Liver (tissue), 9 donors: Measurements from ENCODE around the gene ATP11B. TPM values are rescaled to one million over a fixed set of nuclear protein-coding genes. Genes with fewer than 3 reads are reported as not detected.
A peak's percentile ranks its signal among the peaks of the same experiment; 100 is the strongest.

Experiments
- DNase-seq: peaks from one replicate; pipeline ENCODE4 v3.0.0-alpha.2; 2017; ENCODE audit warnings: low spot score
- H3K27ac ChIP-seq, 2 donors: one replicate each; pipeline ENCODE4 v1.7.0; 2013; ENCODE audit warnings: inconsistent platforms in 2 of 2, low read length in 2 of 2, control low read depth in 1 of 2, low read depth in 1 of 2, mild to moderate bottlenecking in 1 of 2
- H3K27me3 ChIP-seq, 4 donors: one replicate each; pipeline versions ENCODE4 v1.6.1 to v1.7.0; 2013; ENCODE audit warnings: low read length in 3 of 4, inconsistent platforms in 1 of 4, mild to moderate bottlenecking in 1 of 4, moderate library complexity in 1 of 4; ENCODE audit not compliant: control insufficient read depth in 4 of 4, insufficient read depth in 4 of 4
- H3K36me3 ChIP-seq, 4 donors: one replicate each; pipeline versions ENCODE4 v1.6.1 to v1.7.0; 2013; ENCODE audit warnings: low read length in 3 of 4, mild to moderate bottlenecking in 3 of 4, low read depth in 1 of 4, moderate library complexity in 1 of 4; ENCODE audit not compliant: control insufficient read depth in 4 of 4, insufficient read depth in 3 of 4
- H3K4me1 ChIP-seq, 4 donors: one replicate each; pipeline versions ENCODE4 v1.6.1 to v1.7.0; 2013; ENCODE audit warnings: low read length in 3 of 4, mild to moderate bottlenecking in 3 of 4, moderate library complexity in 1 of 4; ENCODE audit not compliant: control insufficient read depth in 4 of 4, insufficient read depth in 4 of 4
- H3K4me3 ChIP-seq, 3 donors: one replicate each; pipeline versions ENCODE4 v1.6.1 to v1.7.0; 2013; ENCODE audit warnings: low read length in 3 of 3, control low read depth in 1 of 3, low read depth in 1 of 3, mild to moderate bottlenecking in 1 of 3
- H3K9ac ChIP-seq, 2 donors: one replicate each; pipeline ENCODE4 v1.7.0; 2013; ENCODE audit warnings: low read length in 2 of 2, mild to moderate bottlenecking in 2 of 2, moderate library complexity in 2 of 2, control low read depth in 1 of 2, low read depth in 1 of 2
- H3K9me3 ChIP-seq, 4 donors: one replicate each; pipeline versions ENCODE4 v1.6.1 to v1.7.0; 2013; ENCODE audit warnings: low read length in 3 of 4; ENCODE audit not compliant: control insufficient read depth in 4 of 4
- ATF3 ChIP-seq: IDR thresholded peaks from 2 replicates; pipeline ENCODE4 v1.6.1; 2016; ENCODE audit warnings: antibody characterized with exemption
- CTCF ChIP-seq: fragments of 150-350 bp; IDR thresholded peaks from 2 replicates; pipeline ENCODE4 v1.5.1; 2017; ENCODE audit warnings: improper control_type of control experiment, low read depth, low read length; ENCODE audit not compliant: missing input control
- EGR1 ChIP-seq, 2 donors: IDR thresholded peaks; 2 replicates each; pipeline ENCODE4 v1.6.1; 2016 to 2018; ENCODE audit warnings: antibody characterized with exemption in 2 of 2, low read depth in 2 of 2
- FOXA1 ChIP-seq: IDR thresholded peaks from 2 replicates; pipeline ENCODE4 v1.6.1; 2016; ENCODE audit warnings: antibody characterized with exemption
- FOXA2 ChIP-seq: IDR thresholded peaks from 2 replicates; pipeline ENCODE4 v1.6.1; 2016; ENCODE audit warnings: antibody characterized with exemption
- GABPA ChIP-seq, 2 donors: IDR thresholded peaks in 1 of 2; conservative IDR thresholded peaks in 1 of 2; 2 replicates each; pipeline ENCODE4 v1.6.1; 2016; ENCODE audit warnings: antibody characterized with exemption in 2 of 2, mild to moderate bottlenecking in 1 of 2, moderate library complexity in 1 of 2
- HNF4A ChIP-seq, 2 donors: conservative IDR thresholded peaks; 2 replicates each; pipeline ENCODE4 v1.6.1; 2016; ENCODE audit warnings: antibody characterized with exemption in 2 of 2, mild to moderate bottlenecking in 2 of 2
- JUND ChIP-seq, 2 donors: IDR thresholded peaks; 2 replicates each; pipeline ENCODE4 v1.6.1; 2016; ENCODE audit warnings: antibody characterized with exemption in 2 of 2
- MAX ChIP-seq: IDR thresholded peaks from 2 replicates; pipeline ENCODE4 v1.6.1; 2016; ENCODE audit warnings: antibody characterized with exemption
- NR2F2 ChIP-seq: IDR thresholded peaks from 2 replicates; pipeline ENCODE4 v1.6.1; 2016; ENCODE audit warnings: antibody characterized with exemption
- RAD21 ChIP-seq, 2 donors: IDR thresholded peaks; 2 replicates each; pipeline ENCODE4 v1.6.1; 2016; ENCODE audit warnings: antibody characterized with exemption in 2 of 2, mild to moderate bottlenecking in 2 of 2
- REST ChIP-seq: IDR thresholded peaks from 2 replicates; pipeline ENCODE4 v1.6.1; 2016; ENCODE audit warnings: antibody characterized with exemption, mild to moderate bottlenecking
- RXRA ChIP-seq, 2 donors: IDR thresholded peaks; 2 replicates each; pipeline ENCODE4 v1.6.1; 2017 to 2018; ENCODE audit warnings: antibody characterized with exemption in 2 of 2, mild to moderate bottlenecking in 1 of 2
- SP1 ChIP-seq: IDR thresholded peaks from 2 replicates; pipeline ENCODE4 v1.6.1; 2018; ENCODE audit warnings: antibody characterized with exemption, mild to moderate bottlenecking
- TAF1 ChIP-seq: conservative IDR thresholded peaks from 2 replicates; pipeline ENCODE4 v1.6.1; 2016; ENCODE audit warnings: antibody characterized with exemption, mild to moderate bottlenecking
- YY1 ChIP-seq: IDR thresholded peaks from 2 replicates; pipeline ENCODE4 v1.6.1; 2016; ENCODE audit warnings: antibody characterized with exemption, mild to moderate bottlenecking
- ZBTB33 ChIP-seq: IDR thresholded peaks from 2 replicates; pipeline ENCODE4 v1.6.1; 2016; ENCODE audit warnings: antibody characterized with exemption
- WGBS: extraction: QIAGEN DNeasy Blood & Tissue Kit; methylation state at CpG from one replicate; pipeline ENCODE4 v1.1.7; 2013; 5-methylcytosine and 5-hydroxymethylcytosine counted together
- polyA plus RNA-seq, 2 donors: library from polyadenylated mRNA; stranded (reverse) in 1 of 2; unstranded in 1 of 2; fragments of 200-250 nt in 1 of 2; fragments of >200 nt in 1 of 2; fragmentation: Nextera tagmentation in 1 of 2; extraction: Ambion mirVana in 1 of 2; gene quantifications; one replicate each; pipeline versions ENCODE4 v1.2.1 to v1.2.3, GENCODE V29; 2013 to 2015
- total RNA-seq, 2 donors: library from RNA; depleted of rRNA; stranded (reverse); fragments of >200 nt; gene quantifications; one replicate each; pipeline ENCODE4 v1.2.3, GENCODE V29; 2014
- donor health status: healthy.
- donor health status: healthy.
- donor health status: healthy.
- donor health status: healthy.
- donor health status: healthy.

The ATP11B gene
- total and polyA plus RNA-seq, 4 donors, result 5.9 to 49.6 (median 19.0) TPM

- Histone ChIP-seq H3K36me3 (peaks cover 0 to 14% (median 4%) of the 10 kb centered on the region in 4 donors), H3K9ac (peak overlapping the region in 1 of 2 donors; percentile 80), H3K27me3 (no peaks in the 10 kb centered on the region), H3K9me3 (no peaks in the 10 kb centered on the region), H3K4me1 (peaks cover 0 to 8% (median 2%) of the 10 kb centered on the region in 4 donors), H3K27ac (peak overlapping the region; percentile 78 to 87), H3K4me3 (peak overlapping the region in 1 of 3 donors; percentile 10)
- no peak for DNase-seq
- peak; percentile 14 for TF ChIP-seq FOXA2
- TF ChIP-seq FOXA1, result no peak
- TF ChIP-seq RXRA (IDR thresholded peaks at IDR 0.05), result no peak
- no peak for TF ChIP-seq SP1
- TF ChIP-seq JUND (IDR thresholded peaks at IDR 0.05), result no peak
- peak in 1 of 2 donors; percentile 24 for TF ChIP-seq HNF4A (conservative IDR thresholded peaks at IDR 0.05)
- 34% methylated on average over 2 of the region's 2 CpGs for WGBS
Observed at GRCh38 chr3:182896553-182896952, 103.2 kb downstream of the ATP11B start.

- 84% methylated on average over 5 of the region's 5 CpGs for WGBS
- Histone ChIP-seq H3K9ac (no peak overlapping the region), H3K36me3 (peaks cover 5 to 19% (median 10%) of the 10 kb centered on the region in 4 donors)
Observed at GRCh38 chr3:182902236-182902635, 108.9 kb downstream of the ATP11B start.

More at GRCh38 chr3:182902236-182902635, 108.9 kb downstream of the ATP11B start:
- Histone ChIP-seq H3K27ac (no peak overlapping the region), H3K27me3 (no peaks in the 10 kb centered on the region), H3K9me3 (no peaks in the 10 kb centered on the region), H3K4me3 (no peak overlapping the region), H3K4me1 (peaks cover 0 to 2% (median 0%) of the 10 kb centered on the region in 4 donors)
- no peak for DNase-seq
- TF ChIP-seq MAX (no peak), REST (no peak), NR2F2 (no peak), ATF3 (no peak), EGR1 (IDR thresholded peaks at IDR 0.05; ENCODE audit: low read depth in 2 of 2) (no peak), SP1 (no peak), CTCF (no peak), RAD21 (IDR thresholded peaks at IDR 0.05) (no peak), YY1 (no peak), JUND (IDR thresholded peaks at IDR 0.05) (no peak), TAF1 (no peak), ZBTB33 (no peak), FOXA1 (no peak), GABPA (IDR thresholded peaks at IDR 0.05 in 1 of 2, conservative IDR thresholded peaks at IDR 0.05 in 1 of 2) (no peak), FOXA2 (no peak), RXRA (IDR thresholded peaks at IDR 0.05) (no peak)
